Fibroblast of peridontal ligament (primary cell): Measurements from ENCODE around the gene ANK2.

Experiments
- DNase-seq: peaks from one replicate; pipeline ENCODE4 v3.0.0-alpha.2; 2010; ENCODE audit errors: extremely low read depth

ANK2 gene

DNA sequence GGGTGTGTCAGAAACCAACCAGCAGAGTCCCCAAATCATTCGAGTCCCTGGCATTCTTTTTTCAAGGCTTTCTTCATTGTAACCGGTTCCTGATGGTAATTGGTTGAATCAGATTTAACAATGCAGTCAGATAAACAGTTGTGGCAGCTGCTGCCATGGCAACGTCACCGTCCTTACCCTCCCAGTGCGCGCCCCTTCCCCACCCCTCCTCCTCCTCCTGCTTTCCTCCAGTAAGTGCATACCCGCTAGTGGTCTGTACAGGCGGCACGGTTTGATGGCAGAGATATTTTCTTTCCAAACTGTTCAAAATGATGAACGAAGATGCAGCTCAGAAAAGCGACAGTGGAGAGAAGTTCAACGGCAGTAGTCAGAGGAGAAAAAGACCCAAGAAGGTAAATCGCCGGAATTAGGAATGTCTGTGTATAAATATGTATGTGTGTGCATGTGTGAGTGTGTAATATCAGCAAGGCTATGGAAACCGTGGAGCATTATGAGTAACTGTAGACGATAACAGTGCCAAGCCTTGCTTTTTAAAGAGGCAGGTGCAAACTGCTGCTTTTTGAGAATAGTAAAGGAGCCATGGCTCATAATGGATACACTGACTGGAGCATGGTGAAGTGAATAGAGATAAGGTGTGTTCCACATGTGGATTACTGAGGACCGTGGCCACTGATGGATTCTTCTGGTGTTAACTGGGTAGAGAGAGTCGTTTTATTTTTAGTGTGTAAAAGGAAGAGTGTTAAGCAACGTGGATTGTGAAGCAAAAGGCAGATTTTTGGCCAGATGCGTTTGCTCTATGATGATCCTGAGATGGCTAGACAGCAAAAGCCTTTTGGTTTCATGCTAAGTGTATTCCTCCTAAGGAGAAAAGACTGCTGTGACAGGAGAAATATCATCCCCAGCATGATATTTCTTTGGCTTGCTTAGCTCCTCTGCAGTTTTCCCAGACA is at the start of gene ANK2:
Gene ANK2 (plus strand): TSS at position 233 of the 950 bp plus-strand sequence. CDS start 76 bp downstream, at position 309.
- peak; percentile 30 for DNase-seq

DNA sequence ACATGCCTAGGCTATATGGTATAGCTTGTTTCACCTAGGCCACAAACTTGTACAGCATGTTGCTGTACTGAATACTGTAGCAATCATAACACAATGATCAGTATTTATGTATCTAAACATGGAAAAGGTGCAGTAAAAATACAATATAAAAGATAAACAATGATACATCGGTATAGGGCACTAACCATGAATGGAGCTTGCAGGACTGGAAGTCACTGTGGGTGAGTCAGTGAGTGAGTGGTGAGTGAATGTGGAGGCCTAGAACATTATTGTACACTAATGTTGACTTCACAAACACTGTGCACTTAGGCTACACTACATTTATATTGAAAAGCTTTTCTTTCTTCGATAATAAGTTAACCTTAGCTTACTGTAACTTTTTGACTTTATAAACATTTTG is 45.6 kb upstream of the ANK2 start:
- DNase-seq = no peak

DNA sequence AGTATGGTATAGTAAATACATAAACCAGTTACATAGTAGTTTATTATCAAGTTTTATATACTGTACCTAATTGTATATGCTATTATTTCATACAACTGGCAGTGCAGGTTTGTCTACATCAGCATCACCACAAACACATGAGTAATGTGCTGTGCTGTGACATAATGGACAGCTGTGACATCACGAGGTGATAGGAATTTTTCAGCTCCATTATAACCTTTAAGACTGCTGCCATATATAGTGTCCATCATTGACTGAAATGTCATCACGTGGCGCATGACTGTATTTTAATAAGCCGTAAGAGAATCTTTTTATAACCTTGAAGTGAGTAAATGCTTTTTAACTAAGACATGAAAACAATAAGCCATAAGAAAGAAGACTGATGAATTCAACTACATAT is 44.8 kb upstream of the ANK2 start:
- DNase-seq = no peak

DNA sequence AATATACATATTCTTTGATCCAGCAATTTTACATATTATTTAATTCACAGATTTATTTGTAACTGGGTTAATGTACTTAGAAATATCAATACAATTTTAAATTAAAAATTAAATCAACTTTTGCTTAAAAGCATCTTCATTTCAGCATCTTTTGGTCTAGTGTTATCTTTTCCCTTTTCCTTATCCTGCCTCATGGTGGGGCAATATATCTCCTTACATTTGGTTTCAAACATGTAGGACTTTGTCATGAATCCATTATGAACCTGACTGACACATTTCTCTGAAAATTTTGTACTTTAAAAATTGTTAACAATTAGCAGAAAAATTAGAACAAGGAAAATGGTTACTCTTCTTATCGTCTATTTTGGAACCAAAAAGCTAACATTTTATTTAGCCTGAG is 42.8 kb upstream of the ANK2 start:
- DNase-seq = no peak

DNA sequence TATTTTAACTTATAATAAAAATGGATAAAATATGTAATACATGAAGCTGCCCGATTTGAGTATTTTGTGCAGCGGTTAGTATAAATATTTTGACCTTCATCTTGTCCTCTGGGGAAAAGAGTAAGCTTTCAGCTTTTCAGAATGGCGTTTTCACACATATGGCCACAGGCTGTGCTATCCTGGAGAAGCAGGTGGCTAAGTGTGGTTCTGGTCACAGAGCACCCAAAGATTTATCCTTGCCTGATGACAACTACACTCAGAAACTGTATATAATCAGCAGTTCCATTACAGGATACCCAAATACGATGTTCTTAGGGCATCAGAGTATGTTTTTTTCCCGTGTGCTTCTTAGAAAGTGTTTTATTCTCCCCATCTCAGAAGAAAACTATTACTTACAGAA is 42.3 kb upstream of the ANK2 start:
- DNase-seq = no peak

DNA sequence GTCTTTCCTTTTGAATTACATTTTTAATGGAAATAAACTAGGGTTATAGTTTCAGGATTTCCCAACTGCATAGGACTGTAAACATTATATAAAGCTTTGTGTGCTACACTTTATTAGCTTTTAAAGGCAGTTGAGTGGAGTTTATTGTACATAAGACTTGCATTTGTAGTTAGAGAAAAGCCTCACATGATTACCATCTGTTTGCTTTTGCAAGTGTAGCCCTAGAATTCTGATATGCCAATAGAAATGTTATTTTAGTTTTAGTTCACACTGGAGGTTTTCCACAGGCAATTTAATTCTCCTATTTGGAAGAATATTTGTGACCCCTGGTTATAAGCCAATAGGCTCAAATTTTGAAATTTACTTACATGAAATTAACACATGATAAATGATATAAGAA is 41.3 kb upstream of the ANK2 start:
- no peak for DNase-seq

DNA sequence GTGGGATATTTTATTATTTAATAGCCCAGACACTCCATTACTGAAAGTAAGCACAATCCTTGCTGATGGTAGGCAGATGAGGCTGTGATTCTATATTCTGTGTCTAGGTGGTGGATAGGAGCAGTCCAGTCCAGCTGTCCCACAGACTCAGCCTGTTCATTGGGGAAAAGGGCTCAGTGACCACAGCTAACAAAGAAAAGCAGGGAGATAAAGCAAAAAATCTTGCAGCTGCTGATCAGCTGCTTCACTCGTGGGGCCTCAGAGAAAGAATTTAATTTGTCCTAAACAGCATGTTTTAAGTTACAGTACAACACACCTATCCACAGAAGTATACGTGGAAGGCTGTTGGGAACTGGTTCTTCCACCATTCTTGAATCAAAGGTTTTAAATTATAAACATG is 40.7 kb upstream of the ANK2 start:
- DNase-seq = no peak

DNA sequence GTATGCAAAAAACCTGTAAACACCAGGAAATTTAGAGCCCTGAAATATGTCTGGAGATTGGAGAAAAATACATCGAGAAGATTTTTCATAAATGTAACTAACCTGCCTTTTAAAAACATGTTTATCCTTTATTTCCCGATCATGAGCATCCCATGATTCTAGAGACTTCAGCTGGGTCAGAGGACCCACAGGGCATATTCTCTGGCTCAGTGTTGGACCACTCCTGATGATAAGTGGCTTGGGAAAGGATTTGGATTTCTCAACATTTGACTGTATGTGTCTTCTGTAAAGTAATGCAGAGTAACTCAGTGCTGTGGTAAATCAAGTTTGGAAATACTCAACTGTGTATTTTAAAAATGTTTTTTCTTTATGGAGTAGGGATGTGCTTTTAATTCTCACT is 40.0 kb upstream of the ANK2 start:
- no peak for DNase-seq

DNA sequence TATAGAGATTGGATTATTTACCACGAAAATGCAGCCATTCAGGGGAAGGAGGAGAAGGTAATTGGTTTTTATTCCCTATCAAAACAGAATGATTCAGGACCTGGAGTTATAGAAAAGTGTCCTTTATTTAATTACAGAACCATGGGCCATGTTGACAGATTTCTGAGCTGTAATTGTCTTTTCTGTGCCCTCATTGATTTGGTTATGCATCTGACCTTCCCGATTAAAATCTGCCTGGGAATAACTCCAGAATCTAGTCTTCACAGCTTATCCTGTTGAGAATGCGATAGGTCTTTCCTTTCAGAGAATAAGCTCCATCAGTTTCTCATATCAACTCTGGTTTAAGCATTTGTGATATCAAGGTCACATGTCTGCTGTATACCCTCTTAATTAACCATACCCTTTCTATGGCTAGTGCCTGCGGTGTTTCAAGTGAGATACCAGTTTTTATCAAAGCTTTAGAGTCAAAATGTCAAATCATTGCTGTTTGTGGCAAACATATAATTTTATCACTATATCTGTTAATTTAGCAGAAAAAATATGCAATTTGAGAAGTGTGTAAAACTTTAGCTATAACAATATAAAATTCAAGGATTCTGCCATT is 37.2 kb upstream of the ANK2 start:
- no peak for DNase-seq

DNA sequence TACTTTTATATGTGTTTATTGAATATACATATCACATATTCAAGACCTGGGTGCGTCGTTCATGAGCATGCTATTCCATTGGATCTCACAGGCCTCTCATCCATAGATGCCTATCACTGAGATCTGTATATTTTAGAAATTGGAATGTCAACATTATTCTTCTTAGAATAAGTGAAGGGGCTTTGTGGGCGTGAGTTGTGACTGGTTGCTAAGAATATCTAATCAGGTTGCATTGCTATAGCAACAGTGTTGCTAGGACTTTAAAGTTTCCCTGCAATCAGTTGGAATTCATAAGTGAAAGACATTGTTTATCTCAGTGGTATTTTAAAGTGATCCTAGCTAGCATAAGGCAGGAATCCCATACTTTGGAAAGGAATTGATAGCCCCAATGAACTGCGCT is 36.7 kb upstream of the ANK2 start:
- DNase-seq = peak; percentile 67

DNA sequence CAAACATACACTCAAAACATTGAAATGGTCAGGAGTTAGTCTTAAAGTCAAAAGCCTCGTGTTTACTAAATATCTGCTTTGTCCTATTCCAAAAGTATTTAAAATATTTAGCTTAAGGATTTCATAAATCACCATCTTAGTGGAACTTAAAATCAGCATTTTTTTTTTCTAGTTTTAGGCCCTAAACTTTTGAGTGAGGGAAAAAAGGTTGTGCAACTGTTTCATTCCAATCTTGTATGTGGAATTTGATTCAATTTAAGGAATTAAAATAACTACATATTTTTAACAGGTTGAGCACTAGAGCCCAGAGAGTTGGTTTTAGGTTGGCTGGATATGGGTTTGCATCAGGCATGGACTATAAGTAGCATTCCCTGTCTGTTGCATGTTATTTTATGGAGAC is 35.7 kb upstream of the ANK2 start:
- DNase-seq = peak; percentile 52

DNA sequence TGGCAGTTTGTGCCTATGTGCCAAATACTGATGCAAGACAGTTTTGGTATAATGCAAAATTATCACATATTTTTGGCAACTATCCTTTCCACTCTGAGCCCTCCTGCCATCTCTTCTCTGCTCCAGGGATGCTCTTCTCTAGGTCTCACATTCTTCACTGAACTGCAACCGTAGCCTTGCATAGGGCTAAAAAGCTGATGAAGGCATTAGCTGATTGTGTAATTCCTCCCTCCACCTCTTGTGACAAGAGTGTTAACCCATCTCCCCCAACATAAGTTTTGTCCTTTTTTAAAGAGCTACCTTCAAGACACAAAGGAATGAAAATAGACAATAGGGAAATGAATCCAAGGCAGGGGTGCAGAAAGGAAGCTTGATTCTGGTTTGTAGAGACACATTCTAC is 33.1 kb upstream of the ANK2 start:
- no peak for DNase-seq

DNA sequence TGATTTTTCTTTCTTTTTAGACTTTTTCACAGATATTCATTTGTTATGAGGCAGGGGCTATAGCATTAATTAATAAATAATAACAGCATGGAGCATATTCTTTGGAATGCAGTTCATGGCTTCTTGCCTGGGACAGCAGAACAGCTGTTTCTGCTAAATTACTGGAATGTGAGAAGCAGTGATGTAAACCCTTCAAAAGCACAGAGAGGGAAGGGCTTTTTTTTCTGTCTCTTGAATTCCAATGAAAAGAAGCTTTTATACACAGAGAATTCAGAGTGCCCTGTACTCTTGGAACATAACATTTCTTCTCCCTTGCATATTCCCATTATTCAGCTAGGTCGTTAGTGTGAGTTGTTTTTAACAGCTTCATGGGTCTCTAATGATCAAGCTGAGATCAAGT is 28.5 kb upstream of the ANK2 start:
- peak; percentile 52 for DNase-seq

DNA sequence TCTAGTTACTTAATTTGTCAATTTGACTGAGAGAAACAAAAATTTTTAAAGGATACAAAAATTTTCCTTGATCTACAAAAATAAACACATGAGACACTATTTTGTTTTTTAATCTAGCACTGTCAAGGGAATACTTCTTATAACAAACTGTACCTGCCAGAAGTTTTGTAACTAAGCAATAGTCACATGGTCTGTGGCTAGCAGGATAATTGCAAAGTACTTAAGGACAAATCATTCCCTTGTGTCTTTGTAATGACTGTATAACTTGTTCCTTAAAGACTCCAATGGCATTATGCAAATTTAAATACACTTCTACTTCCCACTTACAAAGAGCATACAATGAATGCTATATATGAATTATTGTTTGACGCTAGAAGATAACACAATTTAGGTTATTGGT is 25.1 kb upstream of the ANK2 start:
- DNase-seq = no peak

DNA sequence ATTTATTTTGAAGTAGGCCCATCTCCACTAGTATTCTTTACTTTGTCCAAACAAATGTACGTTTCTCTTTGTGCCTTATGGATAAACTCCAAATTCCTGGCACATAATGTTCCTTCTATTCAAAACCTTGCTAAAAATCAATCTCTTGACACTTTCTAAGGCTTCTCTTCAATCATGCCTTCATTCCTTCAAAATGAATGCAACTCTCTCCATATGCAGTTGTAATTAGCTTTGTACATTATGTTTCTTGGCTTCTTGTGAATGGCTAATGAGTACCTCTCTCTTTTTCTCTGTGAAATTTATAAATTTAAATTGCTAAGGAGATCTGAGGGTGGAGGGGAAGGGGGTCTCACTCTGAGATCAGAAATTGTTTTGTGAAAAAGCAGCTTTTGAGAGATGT is 24.0 kb upstream of the ANK2 start:
- DNase-seq = no peak

DNA sequence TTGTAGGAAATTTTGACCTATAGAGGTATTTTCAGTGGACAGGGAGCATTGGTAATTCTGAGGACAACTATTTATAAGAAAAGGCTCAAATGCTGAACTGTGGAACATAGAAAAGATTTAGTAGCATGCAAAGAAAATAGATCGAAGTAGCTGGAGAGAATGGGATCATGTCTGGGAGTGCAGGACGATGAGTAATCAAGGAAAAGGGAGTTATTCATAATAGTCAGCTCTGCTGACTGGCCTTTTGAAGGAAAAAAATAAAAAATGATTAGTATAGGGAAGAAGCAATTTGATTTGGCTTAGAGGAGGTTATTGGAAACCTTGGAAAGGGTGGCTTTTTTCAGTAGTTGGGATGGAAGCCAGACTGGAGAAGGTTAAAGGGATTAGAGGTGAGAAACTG is 22.9 kb upstream of the ANK2 start:
- DNase-seq = peak; percentile 53

DNA sequence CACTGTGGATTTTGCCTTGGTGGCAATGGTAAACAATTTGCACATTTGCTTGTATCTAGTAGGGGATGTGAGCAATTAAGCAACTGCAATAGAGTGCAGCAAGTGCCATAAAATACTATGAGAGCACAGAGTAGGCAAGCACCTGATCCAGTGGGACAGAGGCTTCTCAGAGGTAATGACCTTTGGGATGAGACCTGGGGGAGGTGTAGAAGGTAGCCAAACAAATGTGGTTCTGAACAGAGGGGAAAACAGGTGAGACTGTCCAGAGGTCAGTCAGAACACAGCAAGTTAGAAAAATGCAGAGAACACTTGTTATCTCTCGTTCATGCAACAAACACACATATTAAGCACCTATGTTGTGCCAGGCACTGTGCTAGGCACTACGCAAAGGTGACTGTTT is 21.4 kb upstream of the ANK2 start:
- DNase-seq = no peak

DNA sequence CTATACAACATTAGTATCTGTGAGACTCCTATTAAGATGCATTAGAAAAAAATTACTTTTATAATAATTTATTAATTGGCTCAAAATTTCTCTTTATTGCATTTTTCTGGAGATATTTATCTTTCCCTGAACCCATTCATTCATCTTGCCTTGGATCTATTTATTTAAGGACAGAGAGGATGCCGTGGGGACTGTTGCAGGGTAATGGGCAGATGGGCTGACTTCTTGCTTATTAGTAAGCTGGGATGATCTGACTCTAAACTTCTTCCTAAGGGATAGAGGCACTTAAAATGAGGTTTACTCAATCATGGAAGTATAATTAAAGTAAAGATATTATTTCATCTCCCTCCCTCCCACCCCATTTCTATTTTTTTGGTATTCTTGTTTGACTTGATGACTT is 18.2 kb upstream of the ANK2 start:
- DNase-seq = no peak

DNA sequence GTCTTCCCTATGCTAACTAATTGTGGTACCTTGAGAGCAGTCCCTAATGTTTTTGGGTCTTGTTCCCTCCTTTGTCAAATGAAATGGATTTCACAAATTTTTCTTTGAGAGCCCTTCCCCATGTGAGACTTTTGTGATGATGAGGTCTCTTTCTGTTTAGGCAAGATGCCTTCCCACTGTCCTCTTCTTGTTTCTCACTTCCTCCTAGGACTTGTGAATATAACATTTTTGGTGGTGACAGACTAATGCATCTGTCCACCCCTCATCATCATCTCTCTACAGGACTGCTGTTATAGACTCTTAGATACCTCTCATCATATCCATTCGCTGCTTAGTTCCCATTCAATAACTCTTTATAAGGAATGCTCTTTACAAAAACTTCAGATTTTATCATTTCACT is 8.7 kb upstream of the ANK2 start:
- no peak for DNase-seq

DNA sequence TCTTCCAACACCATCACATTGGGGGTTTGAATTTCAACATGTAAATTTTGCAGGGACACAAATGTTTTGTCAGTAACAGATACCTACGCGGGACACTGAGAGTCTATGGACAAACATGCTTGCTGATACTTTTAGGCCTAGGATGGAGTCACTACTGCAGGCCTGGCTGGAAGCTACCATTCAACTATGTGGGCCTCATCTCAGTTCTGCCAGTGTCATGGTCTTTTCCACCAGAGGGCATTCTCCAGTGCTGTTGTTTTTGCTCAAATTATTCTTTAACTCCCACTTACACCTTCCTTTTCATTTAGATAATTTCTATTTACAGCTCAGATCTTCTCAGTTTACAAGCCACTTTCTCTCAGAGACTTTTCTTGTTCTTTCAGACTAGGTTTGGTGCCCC is 7.0 kb upstream of the ANK2 start:
- DNase-seq = no peak

DNA sequence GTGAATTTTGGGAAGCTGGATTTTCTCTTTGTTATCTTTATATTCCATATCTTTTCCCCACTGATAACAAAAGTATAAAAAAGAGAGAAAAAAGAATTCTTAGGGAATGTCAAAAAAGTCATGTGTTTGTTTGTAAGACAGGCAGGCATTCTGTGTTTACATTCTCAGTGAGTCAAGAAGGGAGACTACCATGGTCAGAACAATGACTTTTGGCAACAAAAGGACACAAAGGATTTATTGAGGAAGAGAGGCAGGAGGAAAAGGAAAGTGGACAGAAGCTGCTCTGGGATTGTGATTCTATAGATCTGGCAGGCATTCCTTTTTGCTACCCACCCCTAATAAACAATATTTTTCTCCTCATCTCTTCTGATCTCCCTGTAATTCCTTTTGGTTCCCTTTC is 5.9 kb upstream of the ANK2 start:
- peak; percentile 34 for DNase-seq

DNA sequence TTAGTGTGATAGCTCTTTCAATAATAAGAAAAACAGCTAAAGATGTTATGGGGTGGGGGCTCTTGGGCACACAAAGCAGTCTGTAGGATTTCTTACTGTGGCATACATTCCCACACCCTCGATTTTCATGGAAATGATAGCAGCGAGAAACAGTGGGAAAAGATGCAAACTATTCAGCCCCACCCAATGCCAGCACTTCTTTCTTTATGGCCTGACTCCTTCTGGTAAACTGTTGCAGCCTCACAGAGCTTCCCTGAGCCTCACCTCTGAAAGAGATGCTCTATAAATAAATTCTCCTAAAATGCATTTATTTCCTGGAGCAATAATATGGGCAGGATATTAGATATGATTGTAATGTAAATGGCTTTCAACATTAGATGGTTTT is 910 bp downstream of the ANK2 start:
- DNase-seq = no peak

DNA sequence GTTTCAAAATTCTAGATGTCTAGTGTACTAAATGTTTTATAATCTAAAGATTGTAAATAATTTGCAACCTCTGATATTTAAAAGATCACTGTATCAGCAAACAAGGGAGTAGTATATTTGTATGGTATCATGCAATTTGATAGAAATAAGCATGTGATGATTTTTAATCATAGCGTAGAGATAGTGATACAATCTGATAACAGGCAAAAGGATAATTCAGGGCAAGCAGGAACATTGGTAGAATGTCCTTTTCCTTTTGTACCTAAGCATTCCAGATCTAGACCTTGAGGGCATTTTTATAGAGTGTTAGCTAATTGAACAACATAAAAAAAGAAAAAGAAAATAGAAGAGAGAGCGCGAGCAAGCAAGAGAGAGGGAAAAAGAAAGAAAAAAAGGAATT is 1.4 kb downstream of the ANK2 start:
- no peak for DNase-seq

DNA sequence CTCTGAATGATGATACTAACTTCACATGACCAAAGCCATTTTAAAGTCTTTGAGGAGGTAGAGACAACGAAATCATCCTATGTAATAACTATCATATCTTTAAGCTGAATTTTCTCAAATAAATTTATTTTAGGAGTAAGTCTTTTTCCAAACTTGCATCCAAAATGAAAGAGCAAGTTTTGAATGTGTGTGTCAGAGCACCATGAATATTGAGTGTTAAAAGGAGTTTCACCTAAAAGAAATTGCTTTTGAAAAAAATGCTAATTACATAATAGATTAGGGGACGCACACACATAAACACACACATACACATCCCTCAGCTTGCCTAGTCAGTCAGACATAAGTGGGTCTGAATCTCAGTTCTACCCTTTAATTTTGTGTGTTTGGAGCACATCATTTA is 1.9 kb downstream of the ANK2 start:
- DNase-seq = no peak
